ENCODE data around the gene RHBDF2.

- TF ChIP-seq CTCF (IDR thresholded peaks at IDR 0.05) (no peak), POLR2A (IDR thresholded peaks at IDR 0.05) (no peak), POLR2AphosphoS5 (IDR thresholded peaks at IDR 0.05; ENCODE audit: insufficient read depth in 1 of 2, low read depth in 1 of 2) (no peak)
Observed at GRCh38 chr17:76474894-76475293, 26.3 kb downstream of the RHBDF2 start.
